GM19193 (cell line): ENCODE results near the gene FXN.

Experiments
- POLR2A ChIP-seq: IDR thresholded peaks from 4 replicates; pipeline ENCODE4 v1.6.1; 2011; ENCODE audit not compliant: insufficient read depth, insufficient read length; ENCODE audit errors: extremely low read depth

Gene FXN

DNA sequence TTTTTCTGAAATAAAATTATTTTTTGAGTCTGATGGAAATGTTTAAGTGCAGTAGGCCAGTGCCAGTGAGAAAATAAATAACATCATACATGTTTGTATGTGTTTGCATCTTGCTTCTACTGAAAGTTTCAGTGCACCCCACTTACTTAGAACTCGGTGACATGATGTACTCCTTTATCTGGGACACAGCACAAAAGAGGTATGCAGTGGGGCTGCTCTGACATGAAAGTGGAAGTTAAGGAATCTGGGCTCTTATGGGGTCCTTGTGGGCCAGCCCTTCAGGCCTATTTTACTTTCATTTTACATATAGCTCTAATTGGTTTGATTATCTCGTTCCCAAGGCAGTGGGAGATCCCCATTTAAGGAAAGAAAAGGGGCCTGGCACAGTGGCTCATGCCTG, 39.2 kb downstream of the FXN start:
- no peak for TF ChIP-seq POLR2A

- no peak for TF ChIP-seq POLR2A
Measured at GRCh38 chr9:69076550-69076949, 41.0 kb downstream of the FXN start.

- no peak for TF ChIP-seq POLR2A
Measured at GRCh38 chr9:69078069-69078468, 42.5 kb downstream of the FXN start.

DNA sequence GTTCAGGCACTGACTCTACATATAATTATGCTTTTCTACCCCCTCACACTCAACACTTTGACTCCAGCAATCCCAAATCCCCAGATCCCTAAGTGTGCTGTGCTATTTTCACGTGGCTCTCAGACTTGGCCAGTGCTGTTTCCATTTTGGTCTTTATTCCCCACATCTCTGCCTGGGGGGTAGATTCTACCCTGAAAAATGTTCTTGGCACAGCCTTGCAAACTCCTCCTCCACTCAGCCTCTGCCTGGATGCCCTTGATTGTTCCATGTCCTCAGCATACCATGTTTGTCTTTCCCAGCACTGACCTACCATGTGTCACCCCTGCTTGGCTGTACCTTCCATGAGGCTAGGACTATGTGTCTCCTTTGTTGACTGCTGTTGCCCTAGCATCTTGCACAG, 43.0 kb downstream of the FXN start:
- no peak for TF ChIP-seq POLR2A

- no peak for TF ChIP-seq POLR2A
Measured at GRCh38 chr9:69079186-69079585, 43.6 kb downstream of the FXN start.

GRCh38 chr9:69081261-69081660, 45.7 kb downstream of the FXN start:
- TF ChIP-seq POLR2A, result no peak

DNA sequence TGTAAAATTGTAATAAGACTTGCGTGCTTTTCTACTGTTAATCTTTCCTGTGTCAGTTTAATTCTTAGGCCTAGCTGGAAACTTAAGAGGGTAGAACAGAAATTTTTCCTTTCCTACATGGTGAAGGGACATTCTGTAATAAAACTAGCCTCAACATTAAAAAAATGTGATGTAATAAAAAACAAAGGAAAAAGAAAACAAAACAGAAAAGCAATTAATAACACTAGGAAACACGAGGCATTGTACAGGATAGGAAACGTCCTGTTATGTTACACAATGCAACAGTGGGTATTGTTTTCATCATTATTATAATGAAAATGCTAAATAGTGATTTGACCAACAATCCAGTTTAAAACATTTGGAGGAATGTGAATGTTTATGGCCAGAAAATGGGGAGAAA, 47.8 kb downstream of the FXN start:
- TF ChIP-seq POLR2A, result no peak

- TF ChIP-seq POLR2A, result no peak
Measured at GRCh38 chr9:69085569-69086283, 50.2 kb downstream of the FXN start.

DNA sequence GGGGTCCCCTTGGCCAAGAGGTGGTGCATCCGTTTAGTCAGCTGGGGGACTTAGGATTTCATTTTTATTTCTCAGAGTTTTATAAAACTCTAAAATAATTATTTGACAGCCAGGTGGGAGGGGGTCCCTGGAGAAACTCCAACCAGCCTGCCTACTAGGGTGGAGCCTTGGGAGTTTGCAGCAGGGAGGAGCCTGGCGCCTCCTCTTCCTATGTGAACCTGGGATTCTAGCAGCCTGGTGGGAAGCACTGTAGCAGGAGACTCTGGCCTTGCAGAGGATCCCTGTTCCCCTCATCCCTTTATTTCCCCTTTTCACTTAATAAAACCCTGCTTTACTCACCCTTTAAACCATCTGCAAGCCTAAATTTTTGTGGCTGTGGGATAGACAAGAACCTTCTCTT, 50.8 kb downstream of the FXN start:
- no peak for TF ChIP-seq POLR2A

- no peak for TF ChIP-seq POLR2A
Measured at GRCh38 chr9:69086769-69087168, 51.2 kb downstream of the FXN start.

DNA sequence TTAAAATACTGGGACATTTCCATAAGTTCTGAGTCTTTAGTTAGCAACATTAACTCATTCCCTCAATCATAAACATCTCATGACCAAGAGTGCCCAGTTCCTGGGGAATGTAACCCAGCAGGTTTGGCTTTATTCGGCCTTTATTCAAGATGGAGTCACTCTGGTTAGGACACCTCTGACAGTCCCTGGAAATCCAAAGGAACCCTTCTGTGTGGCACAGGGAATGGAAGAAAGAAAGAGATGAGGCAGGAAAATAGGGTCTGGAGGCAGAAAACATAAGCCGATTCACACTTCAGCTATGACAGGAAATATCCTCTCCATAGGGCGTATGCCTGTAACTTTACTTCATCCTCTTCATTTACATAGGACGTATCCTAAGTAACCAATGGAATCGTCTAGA, 53.5 kb downstream of the FXN start:
- no peak for TF ChIP-seq POLR2A

DNA sequence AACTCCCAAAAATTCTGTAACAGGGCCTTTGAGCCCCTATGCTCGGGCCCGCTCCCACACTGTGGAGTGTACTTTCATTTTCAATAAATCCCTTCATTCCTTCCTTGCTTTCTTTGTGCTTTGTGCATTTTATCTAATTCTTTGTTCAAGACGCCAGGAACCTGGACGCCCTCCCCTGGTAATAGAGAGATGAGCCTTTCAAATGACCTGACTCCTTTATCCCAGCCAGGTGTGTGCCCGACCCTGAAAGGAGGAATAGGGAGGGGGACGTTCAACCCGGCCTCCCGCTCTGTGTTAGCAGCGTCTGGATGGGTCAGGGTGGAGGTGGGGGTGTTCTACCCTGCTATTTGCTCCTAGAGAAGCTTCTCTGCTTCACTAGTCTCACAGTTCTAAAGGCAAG, 53.9 kb downstream of the FXN start:
- no peak for TF ChIP-seq POLR2A

GRCh38 chr9:69090140-69090750, 54.7 kb downstream of the FXN start:
- no peak for TF ChIP-seq POLR2A

GRCh38 chr9:69090946-69091345, 55.4 kb downstream of the FXN start:
- TF ChIP-seq POLR2A, result no peak

GRCh38 chr9:69093471-69094103, 58.0 kb downstream of the FXN start:
- no peak for TF ChIP-seq POLR2A

DNA sequence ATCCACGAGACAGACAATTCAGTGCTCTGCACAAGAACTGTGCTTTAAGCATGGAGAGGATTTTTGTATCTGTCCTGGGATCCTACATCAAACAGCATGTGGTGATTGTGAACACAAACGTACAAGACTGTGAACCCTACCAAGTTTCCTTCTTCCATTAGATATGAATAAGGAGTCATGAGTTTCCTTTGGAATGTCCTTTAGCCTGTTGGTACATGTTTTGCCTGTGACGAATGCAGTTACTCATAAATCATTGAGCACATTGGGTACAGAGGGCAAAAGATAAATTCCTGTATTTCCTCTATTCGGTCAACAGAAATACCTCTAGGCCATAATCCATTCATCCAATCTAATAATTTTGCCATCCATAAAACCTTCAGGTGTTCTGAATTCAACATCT, 61.5 kb downstream of the FXN start:
- TF ChIP-seq POLR2A, result no peak
